H9 (cell line): ENCODE results near the gene CYRIA. TPM values are rescaled to one million over a fixed set of nuclear protein-coding genes. Genes with fewer than 3 reads are reported as not detected.

Source experiments
- DNase-seq: peaks from one replicate; pipeline ENCODE4 v3.0.0-alpha.2; 2017
- H2AFZ ChIP-seq: one replicate; pipeline ENCODE4 v1.6.1; 2013; ENCODE audit warnings: mild to moderate bottlenecking, low read length, control low read depth, moderate library complexity
- H2AK5ac ChIP-seq: 2 replicates; pipeline ENCODE4 v1.6.1; 2013; ENCODE audit warnings: low read length, control low read depth, mixed read lengths; ENCODE audit not compliant: insufficient read length
- H2BK120ac ChIP-seq: one replicate; pipeline ENCODE4 v1.6.1; 2013; ENCODE audit warnings: low read depth, mild to moderate bottlenecking, low read length, control low read depth, inconsistent platforms; ENCODE audit not compliant: poor library complexity, severe bottlenecking
- H2BK12ac ChIP-seq: 2 replicates; pipeline ENCODE4 v1.6.1; 2013; ENCODE audit warnings: low read length, control low read depth, mixed read lengths, low read depth; ENCODE audit not compliant: insufficient read length
- H2BK15ac ChIP-seq: 2 replicates; pipeline ENCODE4 v1.6.1; 2013; ENCODE audit warnings: low read depth, low read length, control low read depth
- H2BK20ac ChIP-seq: one replicate; pipeline ENCODE4 v1.6.1; 2013; ENCODE audit warnings: low read depth, mild to moderate bottlenecking, low read length, control low read depth, inconsistent platforms; ENCODE audit not compliant: poor library complexity, severe bottlenecking
- H2BK5ac ChIP-seq: 2 replicates; pipeline ENCODE4 v1.6.1; 2013; ENCODE audit warnings: low read length, control low read depth, mixed read lengths; ENCODE audit not compliant: insufficient read length
- H3K14ac ChIP-seq: 2 replicates; pipeline ENCODE4 v1.6.1; 2013; ENCODE audit warnings: low read length, control low read depth; ENCODE audit not compliant: insufficient read depth
- H3K18ac ChIP-seq: 2 replicates; pipeline ENCODE4 v1.6.1; 2013; ENCODE audit warnings: low read depth, mild to moderate bottlenecking, mixed read lengths, low read length, control low read depth; ENCODE audit not compliant: insufficient read length
- H3K23ac ChIP-seq: 2 replicates; pipeline ENCODE4 v1.6.1; 2013; ENCODE audit warnings: low read length, control low read depth, mixed read lengths, low read depth; ENCODE audit not compliant: insufficient read length
- H3K23me2 ChIP-seq: 2 replicates; pipeline ENCODE4 v1.6.1; 2013; ENCODE audit warnings: low read depth, mild to moderate bottlenecking, mixed read lengths, low read length, control low read depth; ENCODE audit not compliant: insufficient read length, poor library complexity, severe bottlenecking
- H3K27ac ChIP-seq: 2 replicates; pipeline ENCODE4 v1.5.1; 2013; ENCODE audit warnings: low read length, control low read depth, mixed read lengths, low read depth; ENCODE audit not compliant: insufficient read length
- H3K27me3 ChIP-seq: 2 replicates; pipeline ENCODE4 v1.6.1; 2013; ENCODE audit warnings: low read length, control low read depth, inconsistent platforms; ENCODE audit not compliant: insufficient read depth
- H3K4ac ChIP-seq: 2 replicates; pipeline ENCODE4 v1.6.1; 2013; ENCODE audit warnings: low read depth, mild to moderate bottlenecking, control low read depth, inconsistent platforms, low read length, moderate library complexity
- H3K4me1 ChIP-seq: 2 replicates; pipeline ENCODE4 v1.6.1; 2013; ENCODE audit warnings: low read length, control low read depth, inconsistent platforms; ENCODE audit not compliant: insufficient read depth
- H3K4me2 ChIP-seq: 2 replicates; pipeline ENCODE4 v1.6.1; 2013; ENCODE audit warnings: low read length, control low read depth, mixed read lengths; ENCODE audit not compliant: insufficient read length, insufficient read depth
- H3K56ac ChIP-seq: 2 replicates; pipeline ENCODE4 v1.6.1; 2013; ENCODE audit warnings: low read depth, mild to moderate bottlenecking, mixed read lengths, low read length, control low read depth; ENCODE audit not compliant: insufficient read length
- H3K79me1 ChIP-seq: 2 replicates; pipeline ENCODE4 v1.6.1; 2013; ENCODE audit warnings: low read depth, mild to moderate bottlenecking, moderate library complexity, low read length, control low read depth, inconsistent platforms; ENCODE audit not compliant: insufficient read depth, poor library complexity, severe bottlenecking
- H3K79me2 ChIP-seq: 2 replicates; pipeline ENCODE4 v1.6.1; 2013; ENCODE audit warnings: low read length, control low read depth, inconsistent platforms; ENCODE audit not compliant: insufficient read depth
- H3K9ac ChIP-seq: 2 replicates; pipeline ENCODE4 v1.6.1; 2013; ENCODE audit warnings: low read length, control low read depth, mixed read lengths; ENCODE audit not compliant: insufficient read length; ENCODE audit errors: extremely low read depth
- H3K9me3 ChIP-seq: one replicate; pipeline ENCODE4 v1.6.1; 2013; ENCODE audit warnings: low read depth, low read length, inconsistent platforms; ENCODE audit not compliant: control insufficient read depth
- H3T11ph ChIP-seq: one replicate; pipeline ENCODE4 v1.6.1; 2013; ENCODE audit warnings: mild to moderate bottlenecking, low read length, control low read depth, inconsistent platforms
- H4K20me1 ChIP-seq: one replicate; pipeline ENCODE4 v1.6.1; 2013; ENCODE audit not compliant: control insufficient read depth, insufficient read length, insufficient read depth
- H4K5ac ChIP-seq: 2 replicates; pipeline ENCODE4 v1.6.1; 2013; ENCODE audit warnings: low read depth, mild to moderate bottlenecking, mixed read lengths, low read length, control low read depth; ENCODE audit not compliant: insufficient read length
- H4K8ac ChIP-seq: replicated peaks from 2 replicates; pipeline ENCODE4 v1.6.1; 2013; ENCODE audit warnings: low read length, control low read depth, mixed read lengths, low read depth; ENCODE audit not compliant: insufficient read length
- H4K91ac ChIP-seq: 2 replicates; pipeline ENCODE4 v1.6.1; 2013; ENCODE audit warnings: low read depth, mild to moderate bottlenecking, moderate library complexity, mixed read lengths, low read length, control low read depth; ENCODE audit not compliant: insufficient read length
- H3K27ac Mint-ChIP-seq, 3 experiments: 2 replicates in 2 of 3; 3 replicates in 1 of 3; pipeline ENCODE4 v1.8.0; 2020 to 2021; ENCODE audit warnings: mixed read lengths in 3 of 3, mild to moderate bottlenecking in 1 of 3, moderate library complexity in 1 of 3
- H3K27me3 Mint-ChIP-seq: 2 replicates; pipeline ENCODE4 v1.8.0; 2021; ENCODE audit warnings: low read depth, mild to moderate bottlenecking, moderate library complexity, mixed read lengths
- H3K36me3 Mint-ChIP-seq, 3 experiments: 2 replicates in 2 of 3; 3 replicates in 1 of 3; pipeline ENCODE4 v1.8.0; 2020 to 2021; ENCODE audit warnings: low read depth in 3 of 3, mixed read lengths in 3 of 3; ENCODE audit not compliant: insufficient read depth in 1 of 3
- H3K4me1 Mint-ChIP-seq, 2 experiments: 2 replicates each; pipeline ENCODE4 v1.8.0; 2020; ENCODE audit warnings: mixed read lengths in 2 of 2
- H3K4me3 Mint-ChIP-seq, 2 experiments: 2 replicates in 1 of 2; 3 replicates in 1 of 2; pipeline ENCODE4 v1.8.0; 2020 to 2021; ENCODE audit warnings: mild to moderate bottlenecking in 2 of 2, mixed read lengths in 2 of 2, moderate library complexity in 1 of 2
- H3K9me3 Mint-ChIP-seq, 2 experiments: 2 replicates in 1 of 2; 3 replicates in 1 of 2; pipeline ENCODE4 v1.8.0; 2020; ENCODE audit warnings: mild to moderate bottlenecking in 2 of 2, mixed read lengths in 2 of 2, moderate library complexity in 1 of 2
- WGBS: extraction: QIAGEN DNeasy Blood & Tissue Kit; methylation state at CpG from one replicate; pipeline ENCODE4 v1.1.7; 2013; ENCODE audit warnings: missing lambda C conversion rate, low lambda C conversion rate, mixed read lengths; ENCODE audit not compliant: insufficient read length; ENCODE audit errors: extremely low coverage; 5-methylcytosine and 5-hydroxymethylcytosine counted together
- total RNA-seq: library from RNA; stranded (reverse); gene quantifications from 2 replicates; pipeline ENCODE4 v1.2.1, GENCODE V29; 2021
- TF ChIP-seq, protein P1 (sequence below): fragments of 200-600 bp; sonication (generic); conservative IDR thresholded peaks from 3 replicates; pipeline ENCODE4 v1.8.0; 2021; ENCODE audit warnings: antibody characterized with exemption, mild to moderate bottlenecking

Gene CYRIA
- total RNA-seq, 1 experiment from 2014 or later, result 2.3 TPM

DNA sequence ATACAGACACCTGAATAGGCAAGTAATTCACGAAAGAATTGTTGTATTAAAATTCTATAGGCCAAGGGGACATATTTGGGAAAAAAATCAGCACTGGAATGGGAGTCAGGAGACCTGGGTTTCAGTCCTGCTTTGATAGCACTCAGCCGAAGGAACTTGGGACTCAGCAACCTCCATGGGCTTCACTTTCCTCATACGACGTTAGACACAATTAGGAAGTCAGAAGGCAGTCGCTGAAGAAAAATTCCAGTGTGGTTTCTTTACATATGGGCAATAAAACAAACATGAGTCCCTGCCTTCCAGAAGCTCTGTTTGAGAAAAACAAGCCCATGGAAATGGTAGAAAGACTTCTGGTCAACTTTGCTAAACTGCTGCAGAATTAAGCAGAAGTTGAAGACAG is 15.1 kb upstream of the CYRIA start:
- Mint-ChIP-seq H3K36me3 (peaks cover 0 to 6% (median 3%) of the 10 kb centered on the region in 3 experiments; a peak in 3 of 7 replicates), H3K4me3 (no peak overlapping the region)
- no CpG with 5 or more reads among the region's 5 CpGs for WGBS

More for the DNA sequence above, 15.1 kb upstream of the CYRIA start:
- no peak overlapping the region for H3K27ac ChIP-seq
- H4K8ac ChIP-seq, result no peak overlapping the region
- no peak overlapping the region for H3K4ac ChIP-seq
- no peak overlapping the region for H2BK15ac ChIP-seq
- no peak overlapping the region for H3K4me2 ChIP-seq
- H3T11ph ChIP-seq, result no peak overlapping the region
- H3K9me3 ChIP-seq, result no peaks in the 10 kb centered on the region
- no peaks in the 10 kb centered on the region for H3K23me2 ChIP-seq
- H2AK5ac ChIP-seq, result no peak overlapping the region
- no peak overlapping the region for H2BK120ac ChIP-seq
- H4K20me1 ChIP-seq, result no peaks in the 10 kb centered on the region
- H2BK5ac ChIP-seq, result no peak overlapping the region
- no peaks in the 10 kb centered on the region for H3K27me3 ChIP-seq
- no peak overlapping the region for H2AFZ ChIP-seq
- H3K14ac ChIP-seq, result no peak overlapping the region
- H3K27ac Mint-ChIP-seq, result no peak overlapping the region
- H4K91ac ChIP-seq, result no peak overlapping the region
- no peak overlapping the region for H3K23ac ChIP-seq
- no peaks in the 10 kb centered on the region; the same call in 1 of the 2 replicates for H3K4me1 ChIP-seq
- H3K9me3 Mint-ChIP-seq, result peaks cover 9 to 16% of the 10 kb centered on the region in 2 experiments
- H3K79me1 ChIP-seq, result no peaks in the 10 kb centered on the region
- H3K56ac ChIP-seq, result no peak overlapping the region
- H4K5ac ChIP-seq, result no peak overlapping the region
- TF ChIP-seq, protein P1, sequence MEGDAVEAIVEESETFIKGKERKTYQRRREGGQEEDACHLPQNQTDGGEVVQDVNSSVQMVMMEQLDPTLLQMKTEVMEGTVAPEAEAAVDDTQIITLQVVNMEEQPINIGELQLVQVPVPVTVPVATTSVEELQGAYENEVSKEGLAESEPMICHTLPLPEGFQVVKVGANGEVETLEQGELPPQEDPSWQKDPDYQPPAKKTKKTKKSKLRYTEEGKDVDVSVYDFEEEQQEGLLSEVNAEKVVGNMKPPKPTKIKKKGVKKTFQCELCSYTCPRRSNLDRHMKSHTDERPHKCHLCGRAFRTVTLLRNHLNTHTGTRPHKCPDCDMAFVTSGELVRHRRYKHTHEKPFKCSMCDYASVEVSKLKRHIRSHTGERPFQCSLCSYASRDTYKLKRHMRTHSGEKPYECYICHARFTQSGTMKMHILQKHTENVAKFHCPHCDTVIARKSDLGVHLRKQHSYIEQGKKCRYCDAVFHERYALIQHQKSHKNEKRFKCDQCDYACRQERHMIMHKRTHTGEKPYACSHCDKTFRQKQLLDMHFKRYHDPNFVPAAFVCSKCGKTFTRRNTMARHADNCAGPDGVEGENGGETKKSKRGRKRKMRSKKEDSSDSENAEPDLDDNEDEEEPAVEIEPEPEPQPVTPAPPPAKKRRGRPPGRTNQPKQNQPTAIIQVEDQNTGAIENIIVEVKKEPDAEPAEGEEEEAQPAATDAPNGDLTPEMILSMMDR, result no peak
- no peak overlapping the region for H2BK12ac ChIP-seq
- H3K9ac ChIP-seq, result no peak overlapping the region
- peaks cover 46% of the 10 kb centered on the region for H3K27me3 Mint-ChIP-seq
- H2BK20ac ChIP-seq, result no peak overlapping the region
- H3K18ac ChIP-seq, result no peak overlapping the region
- peaks cover 3 to 4% of the 10 kb centered on the region in 2 experiments; a peak in 3 of 4 replicates for H3K4me1 Mint-ChIP-seq
- DNase-seq, result no peak
- H3K79me2 ChIP-seq, result no peaks in the 10 kb centered on the region
